Calu3 (cell line): ENCODE results near the gene ZDHHC22. TPM values are rescaled to one million over a fixed set of nuclear protein-coding genes. Genes with fewer than 3 reads are reported as not detected.

Experiments used
- BruUV-seq: library from RNA; stranded (reverse); fragments of 400-500 nt; replicated peaks from 2 replicates; lab custom pipeline; 2021; lab: Mats Ljungman, UMichigan
- CTCF ChIA-PET: fragments of 300-600 bp; sonication (Branson Sonifier 250); formaldehyde crosslinking; loops from one replicate; lab custom pipeline; 2022; ENCODE audit warnings: antibody characterized with exemption; lab: Charles Lee
- DNase-seq: peaks from one replicate; pipeline ENCODE4 v3.0.0; 2022
- H3K27ac Mint-ChIP-seq: one replicate; pipeline ENCODE4 v1.8.0; 2022; ENCODE audit warnings: mixed read lengths; ENCODE audit not compliant: unreplicated experiment
- H3K27me3 Mint-ChIP-seq: one replicate; pipeline ENCODE4 v1.8.0; 2022; ENCODE audit warnings: mixed read lengths; ENCODE audit not compliant: unreplicated experiment
- H3K36me3 Mint-ChIP-seq: one replicate; pipeline ENCODE4 v1.8.0; 2022; ENCODE audit warnings: mild to moderate bottlenecking, moderate library complexity, mixed read lengths; ENCODE audit not compliant: insufficient read depth, unreplicated experiment
- H3K4me1 Mint-ChIP-seq: one replicate; pipeline ENCODE4 v1.8.0; 2022; ENCODE audit warnings: mild to moderate bottlenecking, low read depth, mixed read lengths; ENCODE audit not compliant: unreplicated experiment
- H3K4me3 Mint-ChIP-seq: one replicate; pipeline ENCODE4 v1.8.0; 2022; ENCODE audit warnings: mild to moderate bottlenecking, low read depth, moderate library complexity, mixed read lengths; ENCODE audit not compliant: unreplicated experiment
- H3K9me3 Mint-ChIP-seq: one replicate; pipeline ENCODE4 v1.8.0; 2022; ENCODE audit warnings: low read depth, mixed read lengths; ENCODE audit not compliant: unreplicated experiment
- intact Hi-C: fragments of 100-400 bp; cut with micrococcal nuclease; formaldehyde crosslinking; loops from one replicate; pipeline ENCODE4 v1.10.0; 2022; ENCODE audit not compliant: unreplicated experiment
- total RNA-seq: library from RNA; stranded (reverse); gene quantifications from 2 replicates; pipeline ENCODE4 v1.2.3, GENCODE V29; 2022
- TF ChIP-seq, protein P1 (sequence below): fragments of 200-600 bp; IDR thresholded peaks from one replicate; pipeline ENCODE4 v1.8.0; 2022; ENCODE audit warnings: antibody characterized with exemption; ENCODE audit not compliant: unreplicated experiment

ZDHHC22 gene
- total RNA-seq, 1 experiment from 2014 or later = not detected

DNA sequence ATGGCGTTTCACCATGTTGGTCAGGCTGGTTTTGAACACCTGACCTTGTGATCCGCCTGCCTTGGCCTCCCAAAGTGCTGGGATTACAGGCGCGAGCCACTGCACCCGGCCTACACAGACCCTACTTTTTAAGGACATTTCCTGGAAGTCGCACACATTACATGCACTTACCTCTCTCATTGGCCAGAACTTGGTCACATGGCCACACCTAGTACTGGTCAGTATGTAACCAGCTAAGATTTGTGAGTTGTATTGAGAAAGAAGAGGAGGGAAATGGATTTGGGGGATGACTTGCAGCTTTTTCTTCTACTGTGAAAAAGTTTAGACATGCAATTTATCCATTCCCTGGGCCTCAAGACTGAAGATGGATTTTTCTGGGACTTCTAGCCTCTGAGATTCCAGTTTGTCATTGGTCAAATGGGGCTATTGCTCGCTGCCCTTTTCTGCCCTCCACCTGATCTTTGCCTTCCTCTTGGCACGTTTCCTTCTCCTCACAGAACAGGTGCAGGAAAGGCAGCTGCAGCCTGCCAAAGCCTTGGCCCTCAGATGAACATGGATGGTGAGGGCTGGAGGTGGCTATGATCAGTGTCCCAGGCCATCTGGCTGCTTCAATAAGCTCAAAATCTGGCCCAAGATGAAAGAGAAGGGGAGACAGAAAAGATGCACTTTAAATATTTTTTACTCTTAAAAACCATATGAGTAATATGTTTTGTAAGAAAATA lies 7.1 kb upstream of the ZDHHC22 start:
- intact Hi-C loops = no loop called here
- no peaks in the 10 kb centered on the region for H3K4me1 Mint-ChIP-seq
- H3K4me3 Mint-ChIP-seq = no peak overlapping the region
- TF ChIP-seq, protein P1, sequence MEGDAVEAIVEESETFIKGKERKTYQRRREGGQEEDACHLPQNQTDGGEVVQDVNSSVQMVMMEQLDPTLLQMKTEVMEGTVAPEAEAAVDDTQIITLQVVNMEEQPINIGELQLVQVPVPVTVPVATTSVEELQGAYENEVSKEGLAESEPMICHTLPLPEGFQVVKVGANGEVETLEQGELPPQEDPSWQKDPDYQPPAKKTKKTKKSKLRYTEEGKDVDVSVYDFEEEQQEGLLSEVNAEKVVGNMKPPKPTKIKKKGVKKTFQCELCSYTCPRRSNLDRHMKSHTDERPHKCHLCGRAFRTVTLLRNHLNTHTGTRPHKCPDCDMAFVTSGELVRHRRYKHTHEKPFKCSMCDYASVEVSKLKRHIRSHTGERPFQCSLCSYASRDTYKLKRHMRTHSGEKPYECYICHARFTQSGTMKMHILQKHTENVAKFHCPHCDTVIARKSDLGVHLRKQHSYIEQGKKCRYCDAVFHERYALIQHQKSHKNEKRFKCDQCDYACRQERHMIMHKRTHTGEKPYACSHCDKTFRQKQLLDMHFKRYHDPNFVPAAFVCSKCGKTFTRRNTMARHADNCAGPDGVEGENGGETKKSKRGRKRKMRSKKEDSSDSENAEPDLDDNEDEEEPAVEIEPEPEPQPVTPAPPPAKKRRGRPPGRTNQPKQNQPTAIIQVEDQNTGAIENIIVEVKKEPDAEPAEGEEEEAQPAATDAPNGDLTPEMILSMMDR = no peak
- no peak for DNase-seq
- CTCF ChIA-PET = interaction anchor here (0.8 to 1.1 kb wide), 3 partner anchors 78 to 168 kb away, joined by 3 read pairs; no protein-coding TSS in a partner anchor
- no TSS peak for BruUV-seq
- H3K27me3 Mint-ChIP-seq = peaks cover 63% of the 10 kb centered on the region
- no peak overlapping the region for H3K27ac Mint-ChIP-seq
- no peaks in the 10 kb centered on the region for H3K36me3 Mint-ChIP-seq
- no peaks in the 10 kb centered on the region for H3K9me3 Mint-ChIP-seq

DNA sequence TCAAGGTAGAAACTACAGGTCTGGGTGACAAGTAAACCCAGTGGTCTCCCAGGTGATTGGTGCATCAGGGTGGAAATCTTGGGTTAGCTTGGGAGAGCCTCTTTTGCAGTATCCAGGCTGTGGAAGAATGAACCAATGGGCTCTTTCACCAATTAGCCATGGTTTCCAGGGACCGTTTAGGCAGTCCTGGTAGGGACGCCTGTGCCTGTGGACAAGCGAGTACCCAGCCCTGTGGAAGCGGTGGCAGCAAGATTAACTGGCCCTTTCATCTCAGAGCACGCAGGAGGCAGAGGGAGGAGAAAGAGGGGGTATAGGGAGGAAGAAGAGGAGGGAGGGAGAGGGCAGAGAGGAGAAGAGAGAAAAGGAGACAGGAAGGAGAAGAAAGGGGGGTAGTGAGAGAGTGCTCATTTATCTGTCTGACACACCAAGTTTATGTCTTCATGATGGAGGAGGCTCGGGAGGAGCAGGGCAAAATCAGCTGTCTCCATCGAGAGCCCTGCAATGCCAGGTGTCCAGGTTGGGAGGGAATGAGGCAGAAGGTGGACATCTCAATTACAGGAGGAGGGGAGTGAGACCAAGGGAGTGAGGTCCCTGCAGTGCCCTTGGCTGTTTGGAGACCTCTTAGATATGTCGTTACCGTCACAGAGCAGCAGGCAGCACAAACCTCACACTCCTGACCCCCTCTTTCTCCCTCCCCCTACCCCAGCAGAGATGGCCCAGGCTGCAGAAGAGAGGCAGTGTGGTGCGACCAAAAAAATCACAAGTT lies 4.6 kb upstream of the ZDHHC22 start:
- Mint-ChIP-seq H3K36me3 (no peaks in the 10 kb centered on the region), H3K27ac (no peak overlapping the region), H3K9me3 (no peaks in the 10 kb centered on the region), H3K4me1 (no peaks in the 10 kb centered on the region), H3K27me3 (peaks cover 77% of the 10 kb centered on the region), H3K4me3 (no peak overlapping the region)
- DNase-seq = no peak
- BruUV-seq = no TSS peak
- CTCF ChIA-PET = interaction anchor here (1.1 kb wide), 1 partner anchor 67 kb away, joined by 3 read pairs; no protein-coding TSS in a partner anchor
- intact Hi-C loops = no loop called here
- TF ChIP-seq, protein P1 = no peak

DNA sequence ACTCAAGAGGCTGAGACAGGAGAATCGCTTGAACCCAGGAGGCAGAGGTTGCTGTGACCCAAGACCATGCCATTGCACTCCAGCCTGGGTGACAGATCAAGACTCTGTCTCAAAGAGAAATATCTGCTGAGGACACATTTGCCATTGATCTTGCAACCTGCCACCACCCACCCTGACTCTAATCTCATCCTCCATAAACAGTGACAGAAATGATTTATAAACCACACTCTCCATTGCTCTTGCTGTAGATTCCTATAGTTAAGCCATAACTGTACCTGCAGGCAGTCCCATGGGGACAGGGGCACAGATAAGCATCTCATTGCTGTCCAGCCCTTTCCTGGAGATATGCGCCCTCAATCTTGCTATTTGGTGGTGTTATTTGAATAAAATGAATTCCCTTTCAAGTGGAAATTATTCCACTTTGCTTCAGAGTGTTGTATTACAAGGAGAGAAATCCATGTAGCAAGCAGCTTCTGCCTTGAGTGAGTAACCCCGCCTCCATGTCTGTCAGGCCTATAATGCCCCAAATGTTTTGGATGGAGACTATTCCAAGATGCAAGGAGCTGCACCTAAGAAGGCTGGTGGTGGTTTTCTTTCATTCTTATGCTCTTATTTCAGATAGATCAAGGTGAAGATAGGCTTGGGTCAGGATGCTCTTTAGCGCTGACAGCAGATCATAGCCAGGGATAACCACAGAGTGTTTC lies 3.0 kb upstream of the ZDHHC22 start:
- TF ChIP-seq, protein P1 = no peak
- Mint-ChIP-seq H3K4me3 (no peak overlapping the region), H3K4me1 (peaks cover 3% of the 10 kb centered on the region), H3K9me3 (no peaks in the 10 kb centered on the region), H3K27ac (no peak overlapping the region), H3K36me3 (no peaks in the 10 kb centered on the region), H3K27me3 (peaks cover 89% of the 10 kb centered on the region)
- intact Hi-C loops = no loop called here
- DNase-seq = no peak
- CTCF ChIA-PET = interaction anchor here (2.2 kb wide), 1 partner anchor 7 kb away, joined by 13 read pairs; no protein-coding TSS in a partner anchor
- BruUV-seq = no TSS peak

DNA sequence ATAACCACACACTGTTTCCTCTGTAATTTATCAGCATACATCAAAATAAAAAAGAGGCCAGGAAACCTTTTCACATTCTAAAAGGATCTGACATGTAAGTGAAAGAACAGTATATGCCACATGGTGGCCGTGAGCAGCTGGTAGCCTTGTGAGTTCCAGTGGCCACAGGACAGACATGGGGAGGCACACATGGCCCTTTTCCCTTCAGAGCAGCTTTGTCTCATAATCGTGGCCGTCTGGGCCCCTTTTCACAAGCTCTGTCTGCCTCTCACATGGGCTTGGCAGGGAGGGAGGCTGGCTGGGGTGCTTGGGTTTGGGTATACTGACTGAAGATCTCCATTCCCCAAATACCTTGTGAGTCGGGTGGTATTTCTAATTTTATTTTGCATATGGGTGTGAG lies 1.5 kb upstream of the ZDHHC22 start:
- CTCF ChIA-PET = interaction anchor here (1.3 to 2.2 kb wide), 3 partner anchors 9 to 70 kb away, joined by 3 to 13 read pairs (median 4); no protein-coding TSS in a partner anchor
- no peak for DNase-seq
- no peaks in the 10 kb centered on the region for H3K36me3 Mint-ChIP-seq
- intact Hi-C loops = no loop called here
- H3K27me3 Mint-ChIP-seq = peaks cover 90% of the 10 kb centered on the region
- TF ChIP-seq, protein P1 = no peak
- no peak overlapping the region for H3K4me3 Mint-ChIP-seq
- no TSS peak for BruUV-seq
- H3K4me1 Mint-ChIP-seq = peaks cover 9% of the 10 kb centered on the region
- no peaks in the 10 kb centered on the region for H3K9me3 Mint-ChIP-seq
- no peak overlapping the region for H3K27ac Mint-ChIP-seq
